ENCODE results near the gene BRPF3.

The BRPF3 gene

DNA sequence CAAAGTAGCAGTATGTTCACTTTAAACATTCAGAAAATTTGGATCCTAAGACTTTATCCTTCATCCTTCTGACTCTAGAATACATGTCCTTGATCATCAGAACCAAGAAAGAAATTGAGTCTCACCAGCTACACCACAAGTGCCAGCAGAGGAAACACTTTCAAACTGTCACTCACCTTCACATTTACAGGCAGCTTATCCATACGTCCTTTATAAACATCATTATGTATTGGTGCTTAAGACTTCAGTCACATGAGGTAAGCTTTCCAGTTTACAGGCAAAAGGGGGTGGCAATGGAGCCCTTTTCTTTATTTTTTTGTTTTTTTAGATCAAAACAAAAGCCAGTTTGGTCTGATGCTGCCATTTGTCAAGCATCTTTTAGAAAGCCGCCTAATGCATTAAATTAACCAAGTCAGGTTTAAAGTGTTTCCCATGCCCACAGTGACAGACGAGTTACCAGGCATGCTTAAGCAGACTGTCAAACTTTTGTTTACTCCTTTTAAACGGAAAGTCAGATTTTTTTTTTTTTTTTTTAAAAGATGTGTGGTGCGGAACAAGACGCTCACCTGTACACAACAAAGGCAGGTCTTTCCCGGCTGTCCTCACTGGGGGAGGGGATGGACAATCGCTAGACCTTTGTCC is 952 bp upstream of the BRPF3 start:
- peak overlapping the region; percentile 95 for H3K4me2 ChIP-seq (ENCODE audit: low read length, poor library complexity, severe bottlenecking)
- H2BK12ac ChIP-seq (ENCODE audit: low read length in 2 of 2) = peak overlapping the region in 1 of 2 experiments; percentile 60
- DNase-seq = no peak
- H3K36me3 ChIP-seq (ENCODE audit: control insufficient read depth in 1 of 2, insufficient read depth in 2 of 2, low read depth in 1 of 2, low read length in 2 of 2) = peaks cover 10 to 12% of the 10 kb centered on the region in 2 experiments
- H3K27me3 ChIP-seq (ENCODE audit: control insufficient read depth in 1 of 2, insufficient read depth in 1 of 2, low read length in 2 of 2) = peaks cover 0 to 4% of the 10 kb centered on the region in 2 experiments
- no peak overlapping the region for H2AK5ac ChIP-seq (ENCODE audit: low read length, severe bottlenecking)
- H3K4me3 ChIP-seq (ENCODE audit: insufficient read depth in 1 of 2, low read depth in 1 of 2, low read length in 2 of 2) = peak overlapping the region; percentile 78 to 84
- H3K9ac ChIP-seq (ENCODE audit: low read length) = peak overlapping the region; percentile 92
- H3K4me1 ChIP-seq (ENCODE audit: control insufficient read depth, insufficient read depth, low read depth, low read length) = peaks cover 7% of the 10 kb centered on the region
- H3K27ac ChIP-seq (ENCODE audit: low read length, poor library complexity, severe bottlenecking) = no peak overlapping the region
- H3K4ac ChIP-seq (ENCODE audit: low read depth in 1 of 2, low read length in 2 of 2) = peak overlapping the region; percentile 64 to 75
- H2AFZ ChIP-seq (ENCODE audit: low read depth, low read length) = peak overlapping the region; percentile 30
- H2BK15ac ChIP-seq (ENCODE audit: low read depth, poor library complexity, severe bottlenecking) = peak overlapping the region; percentile 80
- H3K9me3 ChIP-seq (ENCODE audit: control insufficient read depth, low read length) = no peaks in the 10 kb centered on the region
- H3K79me1 ChIP-seq (replicated peaks; ENCODE audit: low read length, poor library complexity, severe bottlenecking) = peaks cover 16% of the 10 kb centered on the region
- peak overlapping the region; percentile 40 to 76 for H3K18ac ChIP-seq (ENCODE audit: low read depth in 1 of 2, low read length in 2 of 2)
- no peak overlapping the region for H3K23ac ChIP-seq (ENCODE audit: low read length in 2 of 2)
- no peak overlapping the region for H2BK5ac ChIP-seq (ENCODE audit: low read depth, low read length, poor library complexity, severe bottlenecking)
- H4K8ac ChIP-seq (ENCODE audit: low read length) = peak overlapping the region; percentile 33
- WGBS = 20% methylated on average over 6 of the region's 8 CpGs
- peak overlapping the region in 1 of 2 experiments; percentile 90 for H3K14ac ChIP-seq (ENCODE audit: low read length in 2 of 2)
- no peak overlapping the region for H2BK120ac ChIP-seq (ENCODE audit: low read depth, low read length)
- no peak overlapping the region for H4K91ac ChIP-seq (ENCODE audit: low read length)

DNA sequence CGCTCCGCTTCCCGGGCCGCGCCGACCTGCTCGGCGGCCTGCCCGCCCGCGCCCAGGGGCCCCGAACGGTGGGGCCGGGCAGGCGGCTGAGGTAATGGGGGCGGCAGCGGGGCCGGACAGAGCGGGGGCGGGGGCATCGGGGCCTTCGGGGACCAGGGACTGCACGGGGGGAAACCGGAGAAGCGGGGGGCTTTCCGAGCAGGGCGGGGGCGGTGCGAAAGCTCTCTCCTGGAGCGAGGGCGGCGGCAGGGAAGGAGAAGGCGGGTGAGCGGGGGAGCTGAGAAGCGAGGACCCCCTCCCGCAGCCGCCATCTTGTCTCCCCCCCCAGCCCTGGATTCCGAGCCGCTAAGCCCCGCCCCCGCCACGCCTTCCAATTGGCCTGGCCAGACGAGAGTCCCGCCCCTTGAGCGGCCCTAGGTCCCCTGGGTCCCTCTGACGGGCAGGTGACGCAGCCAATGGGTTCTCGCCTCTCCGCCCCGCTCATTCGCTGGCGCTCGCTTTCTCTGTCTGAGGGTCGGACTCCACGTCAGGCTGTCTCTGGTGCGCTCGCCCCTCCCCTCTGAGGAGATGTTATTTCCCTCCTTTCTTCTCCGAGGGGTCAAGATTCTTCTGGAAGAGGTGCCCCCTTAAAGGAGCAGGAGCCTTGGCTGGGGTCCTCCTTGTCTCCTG is 470 bp downstream of the BRPF3 start:
- peak overlapping the region; percentile 58 for H3K27ac ChIP-seq (ENCODE audit: low read length, poor library complexity, severe bottlenecking)
- H3K79me1 ChIP-seq (replicated peaks; ENCODE audit: low read length, poor library complexity, severe bottlenecking) = peaks cover 28% of the 10 kb centered on the region
- no peak overlapping the region for H2BK12ac ChIP-seq (ENCODE audit: low read length in 2 of 2)
- no peaks in the 10 kb centered on the region for H3K9me3 ChIP-seq (ENCODE audit: control insufficient read depth, low read length)
- peak overlapping the region; percentile 75 to 81 for H3K18ac ChIP-seq (ENCODE audit: low read depth in 1 of 2, low read length in 2 of 2)
- H3K4me3 ChIP-seq (ENCODE audit: insufficient read depth in 1 of 2, low read depth in 1 of 2, low read length in 2 of 2) = peak overlapping the region; percentile 78 to 84
- peak overlapping the region; percentile 52 for H4K8ac ChIP-seq (ENCODE audit: low read length)
- H3K23ac ChIP-seq (ENCODE audit: low read length in 2 of 2) = no peak overlapping the region
- no peak overlapping the region for H2AK5ac ChIP-seq (ENCODE audit: low read length, severe bottlenecking)
- peak overlapping the region; percentile 79 for H4K91ac ChIP-seq (ENCODE audit: low read length)
- peaks cover 9% of the 10 kb centered on the region for H3K4me1 ChIP-seq (ENCODE audit: control insufficient read depth, insufficient read depth, low read depth, low read length)
- H3K9ac ChIP-seq (ENCODE audit: low read length) = peak overlapping the region; percentile 92
- H2BK15ac ChIP-seq (ENCODE audit: low read depth, poor library complexity, severe bottlenecking) = peak overlapping the region; percentile 38
- peaks cover 0 to 2% of the 10 kb centered on the region in 2 experiments for H3K27me3 ChIP-seq (ENCODE audit: control insufficient read depth in 1 of 2, insufficient read depth in 1 of 2, low read length in 2 of 2)
- H3K14ac ChIP-seq (ENCODE audit: low read length in 2 of 2) = no peak overlapping the region
- peak; percentile 97 for DNase-seq
- H3K36me3 ChIP-seq (ENCODE audit: control insufficient read depth in 1 of 2, insufficient read depth in 2 of 2, low read depth in 1 of 2, low read length in 2 of 2) = peaks cover 22 to 26% of the 10 kb centered on the region in 2 experiments
- 0% methylated on average over 24 of the region's 58 CpGs for WGBS
- peak overlapping the region; percentile 97 for H2BK120ac ChIP-seq (ENCODE audit: low read depth, low read length)
- no peak overlapping the region for H2AFZ ChIP-seq (ENCODE audit: low read depth, low read length)
- peak overlapping the region; percentile 65 for H3K4me2 ChIP-seq (ENCODE audit: low read length, poor library complexity, severe bottlenecking)
- peak overlapping the region; percentile 64 to 71 for H3K4ac ChIP-seq (ENCODE audit: low read depth in 1 of 2, low read length in 2 of 2)
- peak overlapping the region; percentile 54 for H2BK5ac ChIP-seq (ENCODE audit: low read depth, low read length, poor library complexity, severe bottlenecking)

DNA sequence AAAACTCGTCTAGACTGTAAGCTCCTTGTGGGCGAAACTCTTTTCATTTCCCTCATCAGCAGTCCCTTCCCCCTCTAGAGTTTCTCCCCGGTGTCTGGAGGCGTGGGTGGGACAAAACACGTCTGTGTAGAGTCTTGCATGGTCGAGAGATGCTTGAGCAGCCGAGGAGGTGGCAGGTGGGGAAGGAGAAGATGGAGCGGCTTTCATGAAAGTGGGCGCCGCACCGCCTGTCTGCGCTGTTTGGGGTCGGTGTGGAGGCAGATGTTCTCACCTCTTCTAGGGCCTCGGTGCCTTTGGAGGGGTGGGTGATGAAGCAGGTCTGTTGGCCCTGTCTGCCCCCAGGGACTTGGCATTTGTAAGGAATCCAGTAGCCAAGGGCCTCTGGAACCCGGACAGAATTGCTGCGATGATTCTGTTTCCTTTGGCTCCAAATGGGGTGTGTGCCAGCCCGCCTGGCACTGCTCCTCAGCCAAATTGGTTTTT is 1.2 kb downstream of the BRPF3 start:
- DNase-seq = no peak
- Histone ChIP-seq H2AFZ (ENCODE audit: low read depth, low read length) (no peak overlapping the region), H3K18ac (ENCODE audit: low read depth in 1 of 2, low read length in 2 of 2) (no peak overlapping the region), H3K14ac (ENCODE audit: low read length in 2 of 2) (no peak overlapping the region), H3K36me3 (ENCODE audit: control insufficient read depth in 1 of 2, insufficient read depth in 2 of 2, low read depth in 1 of 2, low read length in 2 of 2) (peaks cover 25 to 34% of the 10 kb centered on the region in 2 experiments), H3K27ac (ENCODE audit: low read length, poor library complexity, severe bottlenecking) (no peak overlapping the region), H4K8ac (ENCODE audit: low read length) (no peak overlapping the region), H3K4me2 (ENCODE audit: low read length, poor library complexity, severe bottlenecking) (peak overlapping the region; percentile 1), H2BK5ac (ENCODE audit: low read depth, low read length, poor library complexity, severe bottlenecking) (no peak overlapping the region), H3K4me1 (ENCODE audit: control insufficient read depth, insufficient read depth, low read depth, low read length) (peaks cover 9% of the 10 kb centered on the region), H3K79me1 (replicated peaks; ENCODE audit: low read length, poor library complexity, severe bottlenecking) (peaks cover 35% of the 10 kb centered on the region), H3K27me3 (ENCODE audit: control insufficient read depth in 1 of 2, insufficient read depth in 1 of 2, low read length in 2 of 2) (no peaks in the 10 kb centered on the region), H3K9ac (ENCODE audit: low read length) (no peak overlapping the region), H2AK5ac (ENCODE audit: low read length, severe bottlenecking) (no peak overlapping the region), H3K4ac (ENCODE audit: low read depth in 1 of 2, low read length in 2 of 2) (no peak overlapping the region), H2BK15ac (ENCODE audit: low read depth, poor library complexity, severe bottlenecking) (peak overlapping the region; percentile 31), H2BK120ac (ENCODE audit: low read depth, low read length) (no peak overlapping the region), H2BK12ac (ENCODE audit: low read length in 2 of 2) (no peak overlapping the region), H4K91ac (ENCODE audit: low read length) (no peak overlapping the region), H3K4me3 (ENCODE audit: insufficient read depth in 1 of 2, low read depth in 1 of 2, low read length in 2 of 2) (peak overlapping the region; percentile 78 to 84), H3K9me3 (ENCODE audit: control insufficient read depth, low read length) (no peaks in the 10 kb centered on the region), H3K23ac (ENCODE audit: low read length in 2 of 2) (no peak overlapping the region)
- 78% methylated on average over 15 of the region's 17 CpGs for WGBS

DNA sequence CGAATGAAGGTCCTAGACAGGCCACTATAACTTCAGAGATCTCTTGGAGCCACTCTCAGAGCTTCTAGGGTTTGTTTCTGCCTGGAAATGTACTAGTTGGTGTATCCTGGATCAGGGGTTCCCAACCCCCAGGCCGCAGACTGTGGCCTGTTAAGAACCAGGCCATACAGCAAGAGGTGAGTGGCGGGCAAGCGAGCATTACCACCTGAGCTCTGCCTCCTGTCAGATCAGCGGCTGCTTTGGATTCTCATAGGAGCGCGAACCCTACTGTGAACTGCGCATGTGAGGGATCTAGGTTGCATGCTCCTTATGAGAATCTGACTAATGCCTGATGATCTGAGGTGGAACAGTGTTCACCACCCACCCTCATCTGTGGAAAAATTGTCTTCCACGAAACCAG is 2.4 kb downstream of the BRPF3 start:
- Histone ChIP-seq H2AFZ (ENCODE audit: low read depth, low read length) (no peak overlapping the region), H4K91ac (ENCODE audit: low read length) (no peak overlapping the region), H3K4me1 (ENCODE audit: control insufficient read depth, insufficient read depth, low read depth, low read length) (peaks cover 9% of the 10 kb centered on the region), H4K8ac (ENCODE audit: low read length) (no peak overlapping the region), H3K4me3 (ENCODE audit: insufficient read depth in 1 of 2, low read depth in 1 of 2, low read length in 2 of 2) (no peak overlapping the region), H2BK12ac (ENCODE audit: low read length in 2 of 2) (no peak overlapping the region), H3K18ac (ENCODE audit: low read depth in 1 of 2, low read length in 2 of 2) (no peak overlapping the region), H3K23ac (ENCODE audit: low read length in 2 of 2) (no peak overlapping the region), H3K14ac (ENCODE audit: low read length in 2 of 2) (no peak overlapping the region), H2BK15ac (ENCODE audit: low read depth, poor library complexity, severe bottlenecking) (no peak overlapping the region), H3K27me3 (ENCODE audit: control insufficient read depth in 1 of 2, insufficient read depth in 1 of 2, low read length in 2 of 2) (no peaks in the 10 kb centered on the region), H3K27ac (ENCODE audit: low read length, poor library complexity, severe bottlenecking) (no peak overlapping the region), H3K79me1 (replicated peaks; ENCODE audit: low read length, poor library complexity, severe bottlenecking) (peaks cover 44% of the 10 kb centered on the region), H3K9ac (ENCODE audit: low read length) (no peak overlapping the region), H2AK5ac (ENCODE audit: low read length, severe bottlenecking) (no peak overlapping the region), H3K36me3 (ENCODE audit: control insufficient read depth in 1 of 2, insufficient read depth in 2 of 2, low read depth in 1 of 2, low read length in 2 of 2) (peaks cover 28 to 45% of the 10 kb centered on the region in 2 experiments), H3K9me3 (ENCODE audit: control insufficient read depth, low read length) (no peaks in the 10 kb centered on the region), H2BK120ac (ENCODE audit: low read depth, low read length) (no peak overlapping the region), H3K4ac (ENCODE audit: low read depth in 1 of 2, low read length in 2 of 2) (no peak overlapping the region), H3K4me2 (ENCODE audit: low read length, poor library complexity, severe bottlenecking) (no peak overlapping the region), H2BK5ac (ENCODE audit: low read depth, low read length, poor library complexity, severe bottlenecking) (no peak overlapping the region)
- no peak for DNase-seq
- WGBS = 96% methylated on average over 9 of the region's 9 CpGs

Data from mesenchymal stem cell (in vitro differentiated cells and primary cell).